DMS153 (cell line): Measurements from ENCODE around the gene EFTUD2.
A peak's percentile ranks its signal among the peaks of the same experiment; 100 is the strongest.

ENCODE experiments used
- DNase-seq: peaks from one replicate; lab custom pipeline; 2025; lab: John Stamatoyannopoulos, UW

EFTUD2 gene

GRCh38 chr17:44925731-44926697, 26.8 kb upstream of the EFTUD2 start:
- DNase-seq: no peak

- no peak for DNase-seq
These were observed 24.9 kb upstream of the EFTUD2 start for GRCh38 chr17:44924107-44924544.

GRCh38 chr17:44922746-44923470, 23.7 kb upstream of the EFTUD2 start:
- DNase-seq: no peak

GRCh38 chr17:44922136-44922535, 22.9 kb upstream of the EFTUD2 start:
- DNase-seq: no peak

- no peak for DNase-seq
These were observed 22.1 kb upstream of the EFTUD2 start for GRCh38 chr17:44921122-44921882.

- DNase-seq: no peak
These were observed 21.3 kb upstream of the EFTUD2 start for GRCh38 chr17:44920565-44920940.

- DNase-seq: peak; percentile 57
These were observed 20.8 kb upstream of the EFTUD2 start for GRCh38 chr17:44919885-44920564.

DNA sequence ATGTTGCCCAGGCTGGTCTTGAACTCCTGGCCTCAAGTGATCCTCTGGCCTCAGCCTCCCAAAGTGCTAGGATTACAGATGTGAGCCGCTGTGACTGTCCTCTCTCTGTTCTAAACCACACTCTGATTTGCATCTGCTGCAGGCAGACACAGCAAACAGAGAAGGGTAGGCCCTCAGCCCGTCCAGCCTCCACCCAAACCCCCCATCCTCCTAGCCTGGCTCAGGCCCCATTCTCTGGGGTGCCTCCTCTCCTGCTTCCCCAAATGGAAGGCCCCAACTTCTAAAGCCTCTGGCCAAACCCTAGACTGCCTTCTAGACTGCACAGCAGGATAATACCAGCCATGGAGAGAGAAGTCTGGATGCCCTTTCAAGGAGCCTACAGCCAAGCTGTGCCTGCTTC, 20.2 kb upstream of the EFTUD2 start:
- no peak for DNase-seq

DNA sequence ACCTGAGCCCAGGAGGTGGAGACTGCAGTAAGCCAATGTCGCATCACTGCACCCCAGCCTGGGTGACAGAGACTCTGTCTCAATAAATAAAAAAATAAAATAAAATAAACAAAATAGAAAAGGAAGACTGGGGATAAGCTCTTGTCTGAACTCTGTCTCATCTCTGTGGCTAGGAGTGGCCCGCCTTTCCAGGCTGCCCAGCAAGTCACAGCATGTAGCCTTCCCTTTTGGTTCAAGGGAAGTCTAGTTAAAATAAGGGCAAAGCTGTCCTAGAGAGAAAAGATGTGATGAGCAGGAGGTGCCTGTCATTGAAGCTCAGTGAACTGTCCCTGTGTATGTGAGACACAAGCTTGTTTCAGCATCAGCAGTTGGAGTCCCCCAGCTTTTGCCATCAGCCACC, 18.8 kb upstream of the EFTUD2 start:
- no peak for DNase-seq

DNA sequence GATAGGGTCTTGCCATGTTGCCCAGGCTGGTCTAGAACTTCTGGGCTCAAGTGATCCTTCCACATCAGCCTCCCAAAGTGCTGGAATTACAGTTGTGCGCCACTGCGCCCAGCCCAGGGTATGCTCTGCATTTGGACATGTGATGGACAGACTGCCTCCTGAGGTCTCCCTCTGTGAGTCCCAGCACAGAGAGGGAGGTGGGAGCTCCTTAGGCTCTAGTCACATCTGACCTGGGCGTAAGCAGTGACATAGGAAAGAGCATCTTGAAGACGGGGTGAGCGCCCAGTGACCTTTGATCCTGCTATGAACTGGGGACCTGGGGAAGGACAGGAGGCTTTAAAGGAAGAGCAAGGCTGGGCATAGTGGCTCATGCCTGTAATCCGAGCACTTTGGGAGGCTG, 18.2 kb upstream of the EFTUD2 start:
- no peak for DNase-seq

DNA sequence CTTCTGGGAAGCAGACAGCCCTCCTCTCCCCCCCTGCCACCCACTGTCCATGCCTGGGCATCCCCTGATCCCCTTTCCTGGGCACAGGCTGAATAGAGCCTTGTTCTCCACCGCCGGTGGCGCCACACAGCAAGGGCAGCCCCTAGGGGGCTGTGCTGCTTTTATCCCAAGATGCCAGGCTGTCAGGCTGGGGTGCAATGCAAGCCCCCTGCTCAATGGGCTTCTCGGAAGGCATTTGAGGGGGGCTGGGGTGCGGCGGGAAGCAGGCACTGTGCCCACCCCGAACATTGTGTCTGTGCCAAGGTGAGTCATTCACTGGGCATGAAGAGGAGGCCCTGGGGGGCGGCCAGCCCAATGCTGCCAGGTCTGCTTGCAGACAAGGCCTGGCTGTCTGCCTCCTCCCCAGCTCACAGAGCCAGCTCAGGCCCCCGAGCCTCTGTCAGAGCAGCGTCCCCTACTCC, 17.6 kb upstream of the EFTUD2 start:
- DNase-seq: no peak

DNA sequence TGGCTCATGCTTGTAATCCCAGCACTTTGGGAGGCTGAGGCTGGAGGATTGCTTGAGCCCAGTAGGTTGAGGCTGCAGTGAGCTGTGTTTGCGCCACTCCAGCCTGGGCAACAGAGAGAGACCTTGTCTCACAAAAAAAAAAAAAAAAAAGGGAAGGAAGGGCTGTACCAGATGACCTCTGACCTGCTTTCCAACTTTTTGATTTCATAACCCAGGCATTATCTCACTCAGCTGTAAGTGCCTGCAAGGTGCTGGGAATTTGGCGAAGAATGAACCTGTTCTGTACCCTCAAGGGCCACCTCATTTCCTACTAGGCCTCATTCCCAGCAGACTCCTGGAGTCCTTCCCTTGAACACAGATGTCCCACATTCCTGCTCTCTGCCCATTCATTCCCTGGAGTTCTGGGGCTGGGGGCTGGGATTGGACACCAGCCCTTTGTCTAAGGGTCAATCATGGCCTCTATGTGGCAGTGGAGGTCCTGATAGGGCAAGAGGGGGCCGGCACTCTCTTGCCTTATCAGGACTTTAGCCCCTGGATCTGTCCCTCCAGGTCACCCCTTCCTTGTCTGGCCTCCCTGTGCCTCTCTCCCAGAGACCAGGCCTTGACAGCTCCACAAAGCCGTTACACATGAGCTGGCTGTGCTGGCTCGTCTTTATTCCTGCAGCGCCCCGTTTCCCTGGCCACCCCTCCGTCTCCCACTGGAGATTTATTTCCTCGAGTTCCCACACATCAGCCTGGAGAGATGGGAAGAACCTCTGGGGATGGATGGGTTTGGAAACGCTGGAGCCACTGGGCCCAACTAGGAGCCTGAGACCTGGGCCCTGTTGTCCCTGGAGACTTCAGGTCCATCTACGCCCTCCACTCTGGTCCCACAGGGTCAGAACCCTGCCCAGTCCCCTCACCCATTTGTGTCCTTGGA, 16.9 kb upstream of the EFTUD2 start:
- DNase-seq: no peak

DNA sequence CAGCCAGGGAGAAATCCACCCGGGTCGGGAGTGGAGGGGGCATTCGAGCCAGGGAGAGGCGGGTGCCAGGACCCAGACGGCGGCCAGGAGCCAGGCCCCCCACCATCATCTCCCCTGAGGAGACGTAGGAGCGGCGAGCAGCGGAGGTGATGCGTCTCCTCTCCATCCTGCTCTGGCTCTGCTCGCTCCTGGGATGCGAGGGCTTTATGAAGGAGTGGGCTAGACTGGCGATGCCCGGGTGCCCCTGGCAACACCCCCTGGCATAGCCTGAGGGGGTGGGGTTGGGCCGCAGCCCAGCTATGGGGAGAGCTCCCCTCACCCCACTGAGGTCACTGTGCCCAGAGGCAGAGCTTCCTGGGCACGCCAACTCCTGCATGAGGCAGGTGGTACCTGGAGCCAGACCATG, 16.1 kb upstream of the EFTUD2 start, which contains the start of gene GFAP:
Gene GFAP (minus strand): TSS at position 180 of the 406 bp plus-strand sequence. CDS start 14 bp downstream, at position 166.
- DNase-seq: no peak

- DNase-seq: no peak
These were observed 15.5 kb upstream of the EFTUD2 start for GRCh38 chr17:44914698-44915271.

GRCh38 chr17:44914148-44914547, 14.9 kb upstream of the EFTUD2 start:
- DNase-seq: no peak

- no peak for DNase-seq
These were observed 14.4 kb upstream of the EFTUD2 start for GRCh38 chr17:44913676-44914075.

GRCh38 chr17:44912763-44913544, 13.7 kb upstream of the EFTUD2 start:
- no peak for DNase-seq

- DNase-seq: peak; percentile 52
These were observed 12.1 kb upstream of the EFTUD2 start for GRCh38 chr17:44911133-44912001.
